HCT116 (cell line): ENCODE data around the gene ZNF224. TPM values are rescaled to one million over a fixed set of nuclear protein-coding genes. Genes with fewer than 3 reads are reported as not detected.

ENCODE experiments used
- total RNA-seq: library from RNA; stranded (reverse); gene quantifications from one replicate; pipeline ENCODE4 v1.2.1, GENCODE V29; 2021; ENCODE audit not compliant: unreplicated experiment

ZNF224 gene
- total RNA-seq, 1 experiment from 2014 or later = 15.1 TPM

Other genes starting within 250 kb of the ZNF224 start
- not detected for gene ZNF404, start 210.4 kb upstream of the ZNF224 start, total RNA-seq
- 15.2 TPM for gene ZNF45, start 159.1 kb upstream of the ZNF224 start, total RNA-seq
- 2.5 TPM for gene ZNF221, start 143.1 kb upstream of the ZNF224 start, total RNA-seq
- 2.2 TPM for gene ZNF155, start 110.2 kb upstream of the ZNF224 start, total RNA-seq
- gene ZNF230, start 91.4 kb upstream of the ZNF224 start, total RNA-seq = 2.8 TPM
- 3.0 TPM for gene ZNF222, start 69.0 kb upstream of the ZNF224 start, total RNA-seq
- gene ZNF223, start 42.3 kb upstream of the ZNF224 start, total RNA-seq = 0.27 TPM
- gene ZNF284, start 22.2 kb upstream of the ZNF224 start, total RNA-seq = not detected
- 2.8 TPM for gene ZNF225, start 19.0 kb downstream of the ZNF224 start, total RNA-seq
- gene ZNF234, start 47.2 kb downstream of the ZNF224 start, total RNA-seq = 3.4 TPM
- 17.4 TPM for gene ZNF226, start 70.7 kb downstream of the ZNF224 start, total RNA-seq
- 14.4 TPM for gene ZNF227, start 118.2 kb downstream of the ZNF224 start, total RNA-seq
- gene ZNF233, start 165.5 kb downstream of the ZNF224 start, total RNA-seq = 0.30 TPM
- 5.7 TPM for gene ZNF235, start 210.7 kb downstream of the ZNF224 start, total RNA-seq